Neural crest cell (in vitro differentiated cells): Measurements from ENCODE around the gene ANKEF1. TPM values are rescaled to one million over a fixed set of nuclear protein-coding genes. Genes with fewer than 3 reads are reported as not detected.
A peak's percentile ranks its signal among the peaks of the same experiment; 100 is the strongest.
"Not testable (repeated sequence)": the region's sequence is repeated elsewhere in the genome, so short reads cannot be mapped to it uniquely, and the experiment has no call there.

Source experiments
- DNase-seq: peaks from one replicate; pipeline ENCODE4 v3.0.0; 2021; ENCODE audit warnings: low read depth, mixed read lengths, low spot score
- H3K27ac Mint-ChIP-seq: one replicate; pipeline ENCODE4 v1.8.0; 2021; ENCODE audit warnings: mild to moderate bottlenecking, mixed read lengths; ENCODE audit not compliant: unreplicated experiment
- H3K27me3 Mint-ChIP-seq: 2 replicates; pipeline ENCODE4 v1.8.0; 2021; ENCODE audit warnings: low read depth, mild to moderate bottlenecking, mixed read lengths
- H3K36me3 Mint-ChIP-seq: 2 replicates; pipeline ENCODE4 v1.8.0; 2021; ENCODE audit warnings: low read depth, mild to moderate bottlenecking, mixed read lengths
- H3K4me1 Mint-ChIP-seq: 2 replicates; pipeline ENCODE4 v1.8.0; 2021; ENCODE audit warnings: mixed read lengths
- H3K4me3 Mint-ChIP-seq: one replicate; pipeline ENCODE4 v1.8.0; 2021; ENCODE audit warnings: mild to moderate bottlenecking, mixed read lengths
- H3K9me3 Mint-ChIP-seq: 2 replicates; pipeline ENCODE4 v1.8.0; 2021; ENCODE audit warnings: mixed read lengths
- CTCF ChIP-seq: fragments of 200-600 bp; sonication (generic); conservative IDR thresholded peaks from 2 replicates; pipeline ENCODE4 v1.5.0; 2021; ENCODE audit warnings: antibody characterized with exemption, mild to moderate bottlenecking
- total RNA-seq: library from RNA; stranded (reverse); gene quantifications from 2 replicates; pipeline ENCODE4 v1.2.1, GENCODE V29; 2021

Gene ANKEF1
- total RNA-seq, 1 donor from 2014 or later, result 3.8 TPM

- Mint-ChIP-seq H3K9me3 (no peaks in the 10 kb centered on the region), H3K27ac (no peak overlapping the region), H3K4me3 (peak overlapping the region; percentile 49), H3K36me3 (no peaks in the 10 kb centered on the region), H3K4me1 (no peaks in the 10 kb centered on the region), H3K27me3 (peaks cover 4% of the 10 kb centered on the region)
- no peak for TF ChIP-seq CTCF
- DNase-seq, result no peak
Measured at GRCh38 chr20:10033905-10034650, 709 bp upstream of the ANKEF1 start.

GRCh38 chr20:10036321-10036720 lies 1.5 kb downstream of the ANKEF1 start:
- H3K4me1 Mint-ChIP-seq, H3K27ac Mint-ChIP-seq, H3K27me3 Mint-ChIP-seq, H3K36me3 Mint-ChIP-seq, H3K4me3 Mint-ChIP-seq, H3K9me3 Mint-ChIP-seq, DNase-seq: not testable (repeated sequence)

- Mint-ChIP-seq H3K27me3 (peaks cover 2% of the 10 kb centered on the region), H3K27ac (no peak overlapping the region), H3K9me3 (no peaks in the 10 kb centered on the region), H3K36me3 (no peaks in the 10 kb centered on the region), H3K4me3 (no peak overlapping the region), H3K4me1 (no peaks in the 10 kb centered on the region)
- TF ChIP-seq CTCF, result no peak
- no peak for DNase-seq
Measured at GRCh38 chr20:10040070-10040975, 5.5 kb downstream of the ANKEF1 start.

GRCh38 chr20:10042086-10042485 lies 7.3 kb downstream of the ANKEF1 start:
- Mint-ChIP-seq H3K27ac (no peak overlapping the region), H3K36me3 (no peaks in the 10 kb centered on the region), H3K4me3 (no peak overlapping the region), H3K9me3 (no peaks in the 10 kb centered on the region), H3K4me1 (peaks cover under 1% of the 10 kb centered on the region), H3K27me3 (no peaks in the 10 kb centered on the region)
- DNase-seq, result no peak
- TF ChIP-seq CTCF, result no peak

- peak; percentile 55 for TF ChIP-seq CTCF
- H3K27ac Mint-ChIP-seq, result peak overlapping the region; percentile 31
- DNase-seq, result peak; percentile 43
Measured at GRCh38 chr20:10047427-10047826, 12.6 kb downstream of the ANKEF1 start.

GRCh38 chr20:10051185-10051584 lies 16.4 kb downstream of the ANKEF1 start:
- Mint-ChIP-seq H3K27ac (no peak overlapping the region), H3K27me3 (no peaks in the 10 kb centered on the region), H3K9me3 (no peaks in the 10 kb centered on the region), H3K4me1 (peaks cover 7% of the 10 kb centered on the region), H3K4me3 (no peak overlapping the region), H3K36me3 (peaks cover 5% of the 10 kb centered on the region)
- no peak for TF ChIP-seq CTCF
- no peak for DNase-seq

More at GRCh38 chr20:10047427-10047826, 12.6 kb downstream of the ANKEF1 start:
- no peaks in the 10 kb centered on the region for H3K27me3 Mint-ChIP-seq
- H3K4me1 Mint-ChIP-seq, result peaks cover 7% of the 10 kb centered on the region
- no peaks in the 10 kb centered on the region for H3K36me3 Mint-ChIP-seq
- H3K4me3 Mint-ChIP-seq, result no peak overlapping the region
- no peaks in the 10 kb centered on the region for H3K9me3 Mint-ChIP-seq
